Cardiac ventricle fibroblast (primary cell): ENCODE results near the gene WDR88. TPM values are rescaled to one million over a fixed set of nuclear protein-coding genes. Genes with fewer than 3 reads are reported as not detected.

Source experiments
- total RNA-seq: library from RNA; depleted of rRNA; stranded (reverse); fragments of >200 nt; gene quantifications from 2 replicates; pipeline ENCODE4 v1.2.3, GENCODE V29; 2015

Gene WDR88
- total RNA-seq, result not detected in 2 replicates

GRCh38 chr19:33132021-33132420 is at the start of gene WDR88:
WDR88 (plus strand) TSS chr19:33132114; CDS start chr19:33132170, 56 bp downstream.

GRCh38 chr19:33193865-33194362 is 62.0 kb downstream of the WDR88 start, which contains the start of gene LRP3:
LRP3 (plus strand) TSS chr19:33194330; CDS start chr19:33194786, 456 bp downstream.

Other genes with a start within 250 kb of the WDR88 start
- gene CEP89, start 160.2 kb upstream of the WDR88 start, total RNA-seq, result 9.2 and 9.7 TPM in 2 replicates
- gene FAAP24, start 159.9 kb upstream of the WDR88 start, total RNA-seq, result 2.3 and 2.8 TPM in 2 replicates
- 1.8 and 5.1 TPM in 2 replicates for gene RHPN2, start 67.2 kb upstream of the WDR88 start, total RNA-seq
- gene GPATCH1, start 50.9 kb upstream of the WDR88 start, total RNA-seq, result 5.2 and 6.7 TPM in 2 replicates
- 40.7 and 48.3 TPM in 2 replicates for gene LRP3, start 62.2 kb downstream of the WDR88 start, total RNA-seq
- gene SLC7A10, start 93.7 kb downstream of the WDR88 start, total RNA-seq, result 0.44 and 1.00 TPM in 2 replicates
- 5.7 and 8.1 TPM in 2 replicates for gene CEBPA, start 170.4 kb downstream of the WDR88 start, total RNA-seq
- gene CEBPG, start 241.6 kb downstream of the WDR88 start, total RNA-seq, result 10.5 and 14.8 TPM in 2 replicates